ENCODE data around the gene SCG2. TPM values are rescaled to one million over a fixed set of nuclear protein-coding genes. Genes with fewer than 3 reads are reported as not detected.

SCG2 gene
- total RNA-seq, 1 donor from 2014 or later = 5.6 TPM

- Histone ChIP-seq H3K27ac (ENCODE audit: low read depth, low read length) (no peak overlapping the region), H4K20me1 (ENCODE audit: insufficient read depth, low read length) (no peaks in the 10 kb centered on the region), H3K9me3 (ENCODE audit: insufficient read depth, low read depth, low read length) (no peaks in the 10 kb centered on the region), H3K9ac (ENCODE audit: low read length) (no peak overlapping the region), H3K27me3 (ENCODE audit: insufficient read depth, low read length) (no peaks in the 10 kb centered on the region), H3K4me1 (ENCODE audit: insufficient read depth, low read length) (peaks cover 8% of the 10 kb centered on the region), H3K79me2 (ENCODE audit: insufficient read depth, low read length) (no peaks in the 10 kb centered on the region), H3K36me3 (ENCODE audit: insufficient read depth, low read length) (no peaks in the 10 kb centered on the region), H3K4me3 (ENCODE audit: insufficient read depth, low read depth, low read length) (no peak overlapping the region), H2AFZ (ENCODE audit: low read depth, low read length) (no peak overlapping the region), H3K4me2 (ENCODE audit: low read length) (no peak overlapping the region)
- H3K27me3 Mint-ChIP-seq (ENCODE audit: low read depth, unreplicated experiment) = no peaks in the 10 kb centered on the region
- FAIRE-seq = no peak
- peaks cover 2% of the 10 kb centered on the region for H3K9me3 Mint-ChIP-seq (ENCODE audit: unreplicated experiment)
- no peak overlapping the region for H3K4me3 Mint-ChIP-seq (ENCODE audit: unreplicated experiment)
- H3K36me3 Mint-ChIP-seq (ENCODE audit: low read depth, unreplicated experiment) = no peaks in the 10 kb centered on the region
- peak; percentile 64 for DNase-seq (ENCODE audit: low read depth)
- TF ChIP-seq EZH2 (IDR thresholded peaks at IDR 0.05; ENCODE audit: insufficient read depth, low read length) (no peak), CTCF (IDR thresholded peaks at IDR 0.05; ENCODE audit: insufficient read depth, low read depth, low read length) (no peak)
- H3K27ac Mint-ChIP-seq (ENCODE audit: unreplicated experiment) = no peak overlapping the region
- H3K4me1 Mint-ChIP-seq (ENCODE audit: low read depth, unreplicated experiment) = peaks cover 15% of the 10 kb centered on the region
These were observed 2.1 kb upstream of the SCG2 start for GRCh38 chr2:223604231-223604630.

GRCh38 chr2:223602972-223603371, 811 bp upstream of the SCG2 start:
- no peak for TF ChIP-seq CTCF (IDR thresholded peaks at IDR 0.05; ENCODE audit: insufficient read depth, low read depth, low read length)
- no peak for TF ChIP-seq EZH2 (IDR thresholded peaks at IDR 0.05; ENCODE audit: insufficient read depth, low read length)
- Histone ChIP-seq H3K27me3 (ENCODE audit: insufficient read depth, low read length) (no peaks in the 10 kb centered on the region), H3K9me3 (ENCODE audit: insufficient read depth, low read depth, low read length) (no peaks in the 10 kb centered on the region), H3K27ac (ENCODE audit: low read depth, low read length) (no peak overlapping the region), H3K4me3 (ENCODE audit: insufficient read depth, low read depth, low read length) (no peak overlapping the region), H3K4me1 (ENCODE audit: insufficient read depth, low read length) (peaks cover 17% of the 10 kb centered on the region), H3K36me3 (ENCODE audit: insufficient read depth, low read length) (no peaks in the 10 kb centered on the region), H3K9ac (ENCODE audit: low read length) (no peak overlapping the region), H2AFZ (ENCODE audit: low read depth, low read length) (no peak overlapping the region), H4K20me1 (ENCODE audit: insufficient read depth, low read length) (no peaks in the 10 kb centered on the region), H3K4me2 (ENCODE audit: low read length) (no peak overlapping the region), H3K79me2 (ENCODE audit: insufficient read depth, low read length) (no peaks in the 10 kb centered on the region)
- FAIRE-seq (no peak), DNase-seq (ENCODE audit: low read depth) (peak; percentile 45)
- Mint-ChIP-seq H3K36me3 (ENCODE audit: low read depth, unreplicated experiment) (no peaks in the 10 kb centered on the region), H3K9me3 (ENCODE audit: unreplicated experiment) (no peaks in the 10 kb centered on the region), H3K27me3 (ENCODE audit: low read depth, unreplicated experiment) (no peaks in the 10 kb centered on the region), H3K27ac (ENCODE audit: unreplicated experiment) (no peak overlapping the region), H3K4me1 (ENCODE audit: low read depth, unreplicated experiment) (peaks cover 27% of the 10 kb centered on the region), H3K4me3 (ENCODE audit: unreplicated experiment) (no peak overlapping the region)

GRCh38 chr2:223601018-223601417, 1.1 kb downstream of the SCG2 start:
- peak; percentile 49 for FAIRE-seq
- no peak overlapping the region for H3K4me3 ChIP-seq (ENCODE audit: insufficient read depth, low read depth, low read length)
- H3K27ac Mint-ChIP-seq (ENCODE audit: unreplicated experiment) = no peak overlapping the region

More at GRCh38 chr2:223601018-223601417, 1.1 kb downstream of the SCG2 start:
- Mint-ChIP-seq H3K27me3 (ENCODE audit: low read depth, unreplicated experiment) (no peaks in the 10 kb centered on the region), H3K4me3 (ENCODE audit: unreplicated experiment) (no peak overlapping the region), H3K4me1 (ENCODE audit: low read depth, unreplicated experiment) (peaks cover 32% of the 10 kb centered on the region), H3K9me3 (ENCODE audit: unreplicated experiment) (no peaks in the 10 kb centered on the region), H3K36me3 (ENCODE audit: low read depth, unreplicated experiment) (no peaks in the 10 kb centered on the region)
- no peaks in the 10 kb centered on the region for H3K79me2 ChIP-seq (ENCODE audit: insufficient read depth, low read length)
- peaks cover 17% of the 10 kb centered on the region for H3K4me1 ChIP-seq (ENCODE audit: insufficient read depth, low read length)
- H3K27me3 ChIP-seq (ENCODE audit: insufficient read depth, low read length) = no peaks in the 10 kb centered on the region
- no peak overlapping the region for H2AFZ ChIP-seq (ENCODE audit: low read depth, low read length)
- H3K9ac ChIP-seq (ENCODE audit: low read length) = no peak overlapping the region
- H3K36me3 ChIP-seq (ENCODE audit: insufficient read depth, low read length) = no peaks in the 10 kb centered on the region
- no peak for DNase-seq (ENCODE audit: low read depth)
- TF ChIP-seq CTCF (IDR thresholded peaks at IDR 0.05; ENCODE audit: insufficient read depth, low read depth, low read length) (no peak), EZH2 (IDR thresholded peaks at IDR 0.05; ENCODE audit: insufficient read depth, low read length) (no peak)
- H3K9me3 ChIP-seq (ENCODE audit: insufficient read depth, low read depth, low read length) = no peaks in the 10 kb centered on the region
- no peaks in the 10 kb centered on the region for H4K20me1 ChIP-seq (ENCODE audit: insufficient read depth, low read length)
- H3K27ac ChIP-seq (ENCODE audit: low read depth, low read length) = no peak overlapping the region
- no peak overlapping the region for H3K4me2 ChIP-seq (ENCODE audit: low read length)
